NCI-H187 (cell line): ENCODE results near the gene SH3RF1.
A peak's percentile ranks its signal among the peaks of the same experiment; 100 is the strongest.

ENCODE experiments used
- DNase-seq, 2 experiments: peaks; one replicate each; lab custom pipeline; 2025; lab: John Stamatoyannopoulos, UW

The SH3RF1 gene

GRCh38 chr4:169132561-169133305 lies 138.0 kb downstream of the SH3RF1 start:
- DNase-seq, result no peak

GRCh38 chr4:169131556-169132208 lies 139.1 kb downstream of the SH3RF1 start:
- DNase-seq, result no peak

GRCh38 chr4:169128902-169129301 lies 141.9 kb downstream of the SH3RF1 start:
- no peak for DNase-seq

GRCh38 chr4:169127314-169127713 lies 143.4 kb downstream of the SH3RF1 start:
- DNase-seq, result no peak

- no peak for DNase-seq
Observed at GRCh38 chr4:169124661-169125060, 146.1 kb downstream of the SH3RF1 start.

- DNase-seq, result no peak
Observed at GRCh38 chr4:169122422-169122821, 148.3 kb downstream of the SH3RF1 start.

- DNase-seq, result no peak
Observed at GRCh38 chr4:169121861-169122382, 148.8 kb downstream of the SH3RF1 start.

- no peak for DNase-seq
Observed at GRCh38 chr4:169120624-169121023, 150.1 kb downstream of the SH3RF1 start.

GRCh38 chr4:169119536-169119935 lies 151.2 kb downstream of the SH3RF1 start:
- DNase-seq, result no peak

GRCh38 chr4:169117591-169118081 lies 153.1 kb downstream of the SH3RF1 start:
- no peak for DNase-seq

GRCh38 chr4:169116270-169116901 lies 154.4 kb downstream of the SH3RF1 start:
- no peak for DNase-seq

- DNase-seq, result peak in 1 of 2 experiments; percentile 1
Observed at GRCh38 chr4:169115897-169116254, 154.9 kb downstream of the SH3RF1 start.

- no peak for DNase-seq
Observed at GRCh38 chr4:169115144-169115896, 155.4 kb downstream of the SH3RF1 start.

- DNase-seq, result no peak
Observed at GRCh38 chr4:169114341-169114974, 156.3 kb downstream of the SH3RF1 start.

GRCh38 chr4:169110633-169111032 lies 160.1 kb downstream of the SH3RF1 start:
- no peak for DNase-seq

- no peak for DNase-seq
Observed at GRCh38 chr4:169109035-169109675, 161.6 kb downstream of the SH3RF1 start.

- no peak for DNase-seq
Observed at GRCh38 chr4:169108303-169108702, 162.5 kb downstream of the SH3RF1 start.

- DNase-seq, result no peak
Observed at GRCh38 chr4:169107528-169107927, 163.2 kb downstream of the SH3RF1 start.

GRCh38 chr4:169106696-169107229 lies 164.0 kb downstream of the SH3RF1 start:
- DNase-seq, result no peak

GRCh38 chr4:169105620-169106019 lies 165.1 kb downstream of the SH3RF1 start:
- DNase-seq, result no peak

- DNase-seq, result no peak
Observed at GRCh38 chr4:169103966-169104412, 166.8 kb downstream of the SH3RF1 start.
